ENCODE data around the gene GRIA3. TPM values are rescaled to one million over a fixed set of nuclear protein-coding genes. Genes with fewer than 3 reads are reported as not detected.
"Not testable (repeated sequence)": the region's sequence is repeated elsewhere in the genome, so short reads cannot be mapped to it uniquely, and the experiment has no call there.

The GRIA3 gene
- total RNA-seq, 1 donor from 2014 or later, result 3.7 TPM

- intact Hi-C loops (cut with micrococcal nuclease), result no loop called here
These were observed 320.0 kb downstream of the GRIA3 start for GRCh38 chrX:123504047-123504446.

GRCh38 chrX:123504630-123505270, 320.7 kb downstream of the GRIA3 start:
- Histone ChIP-seq H3K9me3 (replicated peaks) (no peaks in the 10 kb centered on the region), H3K27ac (replicated peaks) (no peak overlapping the region), H3K4me3 (no peak overlapping the region), H3K27me3 (ENCODE audit: low read depth) (no peaks in the 10 kb centered on the region), H3K36me3 (no peaks in the 10 kb centered on the region), H3K4me1 (no peaks in the 10 kb centered on the region)
- no peak for DNase-seq
- no peak for TF ChIP-seq CTCF (IDR thresholded peaks at IDR 0.05; ENCODE audit: borderline replicate concordance)
- intact Hi-C loops (cut with micrococcal nuclease), result no loop called here

More at GRCh38 chrX:123504047-123504446, 320.0 kb downstream of the GRIA3 start:
- Histone ChIP-seq H3K9me3 (replicated peaks) (no peaks in the 10 kb centered on the region), H3K4me1 (no peaks in the 10 kb centered on the region), H3K36me3 (no peaks in the 10 kb centered on the region), H3K4me3 (no peak overlapping the region), H3K27ac (replicated peaks) (no peak overlapping the region), H3K27me3 (ENCODE audit: low read depth) (no peaks in the 10 kb centered on the region)
- no peak for TF ChIP-seq CTCF (IDR thresholded peaks at IDR 0.05; ENCODE audit: borderline replicate concordance)
- DNase-seq, result no peak

GRCh38 chrX:123513585-123514278, 329.7 kb downstream of the GRIA3 start:
- H3K4me1 ChIP-seq, result no peaks in the 10 kb centered on the region
- no peaks in the 10 kb centered on the region for H3K9me3 ChIP-seq (replicated peaks)
- no peak overlapping the region for H3K4me3 ChIP-seq
- H3K36me3 ChIP-seq, result no peaks in the 10 kb centered on the region
- no peak for TF ChIP-seq CTCF (IDR thresholded peaks at IDR 0.05; ENCODE audit: borderline replicate concordance)
- H3K27me3 ChIP-seq (ENCODE audit: low read depth), result no peaks in the 10 kb centered on the region
- no peak overlapping the region for H3K27ac ChIP-seq (replicated peaks)
- intact Hi-C loops (cut with micrococcal nuclease), result no loop called here
- no peak for DNase-seq

- H3K4me3 ChIP-seq; DNase-seq; H3K27me3 ChIP-seq (ENCODE audit: low read depth); H3K4me1 ChIP-seq; H3K27ac ChIP-seq (replicated peaks); H3K36me3 ChIP-seq; H3K9me3 ChIP-seq (replicated peaks); intact Hi-C loops (cut with micrococcal nuclease): not testable (repeated sequence)
These were observed 330.2 kb downstream of the GRIA3 start for GRCh38 chrX:123514279-123514640.

GRCh38 chrX:123518791-123519190, 334.7 kb downstream of the GRIA3 start:
- Histone ChIP-seq H3K27me3 (ENCODE audit: low read depth) (no peaks in the 10 kb centered on the region), H3K9me3 (replicated peaks) (no peaks in the 10 kb centered on the region), H3K4me3 (no peak overlapping the region), H3K36me3 (no peaks in the 10 kb centered on the region), H3K4me1 (no peaks in the 10 kb centered on the region), H3K27ac (replicated peaks) (no peak overlapping the region)
- no peak for TF ChIP-seq CTCF (IDR thresholded peaks at IDR 0.05; ENCODE audit: borderline replicate concordance)
- no peak for DNase-seq
- intact Hi-C loops (cut with micrococcal nuclease), result no loop called here

- no peaks in the 10 kb centered on the region for H3K9me3 ChIP-seq (replicated peaks)
- DNase-seq, result no peak
- H3K4me1 ChIP-seq, result no peaks in the 10 kb centered on the region
- H3K27me3 ChIP-seq (ENCODE audit: low read depth), result no peaks in the 10 kb centered on the region
- no peak for TF ChIP-seq CTCF (IDR thresholded peaks at IDR 0.05; ENCODE audit: borderline replicate concordance)
- H3K4me3 ChIP-seq, result no peak overlapping the region
- intact Hi-C loops (cut with micrococcal nuclease), result no loop called here
- H3K36me3 ChIP-seq, result no peaks in the 10 kb centered on the region
- no peak overlapping the region for H3K27ac ChIP-seq (replicated peaks)
These were observed 341.1 kb downstream of the GRIA3 start for GRCh38 chrX:123525123-123525725.

GRCh38 chrX:123530726-123531125, 346.6 kb downstream of the GRIA3 start:
- H3K27me3 ChIP-seq (ENCODE audit: low read depth); H3K36me3 ChIP-seq; DNase-seq; intact Hi-C loops (cut with micrococcal nuclease); H3K4me3 ChIP-seq; H3K27ac ChIP-seq (replicated peaks); H3K4me1 ChIP-seq: not testable (repeated sequence)
- peaks cover 25% of the 10 kb centered on the region for H3K9me3 ChIP-seq (replicated peaks)
